ENCODE results near the gene ERN1.

GRCh38 chr17:64158831-64159590 lies 29.1 kb upstream of the ERN1 start:
- TF ChIP-seq, protein P1, sequence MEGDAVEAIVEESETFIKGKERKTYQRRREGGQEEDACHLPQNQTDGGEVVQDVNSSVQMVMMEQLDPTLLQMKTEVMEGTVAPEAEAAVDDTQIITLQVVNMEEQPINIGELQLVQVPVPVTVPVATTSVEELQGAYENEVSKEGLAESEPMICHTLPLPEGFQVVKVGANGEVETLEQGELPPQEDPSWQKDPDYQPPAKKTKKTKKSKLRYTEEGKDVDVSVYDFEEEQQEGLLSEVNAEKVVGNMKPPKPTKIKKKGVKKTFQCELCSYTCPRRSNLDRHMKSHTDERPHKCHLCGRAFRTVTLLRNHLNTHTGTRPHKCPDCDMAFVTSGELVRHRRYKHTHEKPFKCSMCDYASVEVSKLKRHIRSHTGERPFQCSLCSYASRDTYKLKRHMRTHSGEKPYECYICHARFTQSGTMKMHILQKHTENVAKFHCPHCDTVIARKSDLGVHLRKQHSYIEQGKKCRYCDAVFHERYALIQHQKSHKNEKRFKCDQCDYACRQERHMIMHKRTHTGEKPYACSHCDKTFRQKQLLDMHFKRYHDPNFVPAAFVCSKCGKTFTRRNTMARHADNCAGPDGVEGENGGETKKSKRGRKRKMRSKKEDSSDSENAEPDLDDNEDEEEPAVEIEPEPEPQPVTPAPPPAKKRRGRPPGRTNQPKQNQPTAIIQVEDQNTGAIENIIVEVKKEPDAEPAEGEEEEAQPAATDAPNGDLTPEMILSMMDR (IDR thresholded peaks at IDR 0.05), result no peak
- no peak for TF ChIP-seq POLR2A (IDR thresholded peaks at IDR 0.05)
